K562 (cell line): ENCODE results near the gene MYO1D. TPM values are rescaled to one million over a fixed set of nuclear protein-coding genes. Genes with fewer than 3 reads are reported as not detected.

ENCODE experiments used
- ATAC-seq: fragments of 200-7000 bp; cut with Tn5 transposase; 3 replicates; pipeline ENCODE4 v1.9.1; 2020; ENCODE audit warnings: moderate library complexity
- BruUV-seq: library from RNA; stranded (reverse); fragments of 400-500 nt; replicated peaks from 2 replicates; lab custom pipeline; 2021; lab: Mats Ljungman, UMichigan
- CTCF ChIA-PET: fragments of 300-600 bp; formaldehyde crosslinking; extraction: SDS; loops from one replicate; lab custom pipeline; 2021; ENCODE audit warnings: low intra/inter-chr PET ratio; lab: Yijun Ruan, JAX
- POLR2A ChIA-PET: fragments of 300-600, 350-650 bp; sonication (Branson Sonifier 250); formaldehyde crosslinking; extraction: SDS; loops from one replicate; lab custom pipeline; 2021; ENCODE audit warnings: antibody characterized with exemption, inconsistent platforms; lab: Yijun Ruan, JAX
- DNase-seq, 4 experiments: peaks; one replicate each; pipeline versions ENCODE4 v3.0.0 to v3.0.0-alpha.2; 2011 to 2018; ENCODE audit warnings: low spot score in 3 of 4, mixed read lengths in 3 of 4; ENCODE audit errors: extremely low read depth in 1 of 4
- FAIRE-seq: peaks from 2 replicates; lab custom pipeline; 2011; peaks lifted over from hg19 to GRCh38; lab: Jason Lieb, UNC
- H2AFZ ChIP-seq: 2 replicates; pipeline ENCODE4 v1.6.0; 2011; ENCODE audit warnings: low read depth, low read length, control low read depth, inconsistent platforms
- H3K27ac ChIP-seq: fragments of 200-600 bp; 3 replicates; pipeline ENCODE4 v1.8.0; 2011; ENCODE audit warnings: low read depth, mild to moderate bottlenecking, control low read depth, inconsistent platforms, low read length, moderate library complexity, mixed read lengths; ENCODE audit errors: extremely low read depth
- H3K27me3 ChIP-seq, 2 experiments: fragments of 300-600 bp in 1 of 2; 2 replicates in 1 of 2; 3 replicates in 1 of 2; pipeline versions ENCODE4 v1.6.0 to v1.8.0; 2011; ENCODE audit warnings: inconsistent platforms in 2 of 2, low read length in 2 of 2, mild to moderate bottlenecking in 1 of 2, mixed read lengths in 1 of 2, moderate library complexity in 1 of 2; ENCODE audit not compliant: control insufficient read depth in 2 of 2, insufficient read depth in 2 of 2
- H3K36me3 ChIP-seq: fragments of 300-600 bp; 3 replicates; pipeline ENCODE4 v1.8.0; 2011; ENCODE audit warnings: mild to moderate bottlenecking, low read length, inconsistent platforms; ENCODE audit not compliant: control insufficient read depth, insufficient read depth
- H3K4me1 ChIP-seq, 2 experiments: fragments of 200-600 bp in 1 of 2; replicated peaks in 1 of 2; 2 replicates in 1 of 2; 3 replicates in 1 of 2; pipeline versions ENCODE4 v1.5.1 to v1.8.0; 2011; ENCODE audit warnings: inconsistent platforms in 2 of 2, low read length in 2 of 2, mild to moderate bottlenecking in 1 of 2, mixed read lengths in 1 of 2, moderate library complexity in 1 of 2; ENCODE audit not compliant: control insufficient read depth in 2 of 2, insufficient read depth in 2 of 2
- H3K4me2 ChIP-seq: 2 replicates; pipeline ENCODE4 v1.6.1; 2011; ENCODE audit warnings: low read length, control low read depth, inconsistent platforms, mixed read lengths; ENCODE audit not compliant: insufficient read depth
- H3K4me3 ChIP-seq: fragments of 200-600 bp; sonication (generic), shearing (Covaris generic); 2 replicates; pipeline ENCODE4 v1.5.1; 2016; ENCODE audit warnings: control low read depth, inconsistent platforms
- H3K79me2 ChIP-seq: fragments of 200-600 bp; 3 replicates; pipeline ENCODE4 v1.8.0; 2011; ENCODE audit warnings: low read length, inconsistent platforms; ENCODE audit not compliant: control insufficient read depth, insufficient read depth
- H3K9ac ChIP-seq, 2 experiments: 2 replicates each; pipeline versions ENCODE4 v1.6.0 to v1.6.1; 2011; ENCODE audit warnings: low read depth in 2 of 2, low read length in 2 of 2, control low read depth in 1 of 2, inconsistent platforms in 1 of 2, mild to moderate bottlenecking in 1 of 2, mixed read lengths in 1 of 2; ENCODE audit not compliant: insufficient read depth in 1 of 2
- H3K9me1 ChIP-seq: one replicate; pipeline ENCODE4 v1.6.0; 2011; ENCODE audit warnings: inconsistent platforms, mild to moderate bottlenecking, low read length, moderate library complexity; ENCODE audit not compliant: control insufficient read depth, insufficient read depth
- H3K9me3 ChIP-seq: replicated peaks from 2 replicates; pipeline ENCODE4 v1.5.1; 2011; ENCODE audit warnings: low read depth, low read length, inconsistent platforms; ENCODE audit not compliant: control insufficient read depth, insufficient read depth
- H4K20me1 ChIP-seq: replicated peaks from 2 replicates; pipeline ENCODE4 v1.6.1; 2011; ENCODE audit warnings: low read length, inconsistent platforms, mixed read lengths; ENCODE audit not compliant: control insufficient read depth, insufficient read depth
- CHD1 ChIP-seq: fragments of 200-600 bp; sonication (generic); IDR thresholded peaks from one replicate; pipeline ENCODE4 v1.6.1; 2012; ENCODE audit warnings: mild to moderate bottlenecking, moderate library complexity, low read length, inconsistent platforms
- MECOM ChIP-seq: fragments of 250-450 bp; sonication (Bioruptor Pico); IDR thresholded peaks from 2 replicates; pipeline ENCODE4 v1.8.0; 2022; ENCODE audit warnings: inconsistent platforms
- MTA2 ChIP-seq: fragments of 450-650 bp; IDR thresholded peaks from 2 replicates; pipeline ENCODE4 v1.6.1; 2016; ENCODE audit warnings: low read depth
- NR2C2 ChIP-seq, 2 experiments: fragments of 200-800 bp in 1 of 2; sonication (Bioruptor generic) in 1 of 2; sonication (generic) in 1 of 2; formaldehyde crosslinking in 1 of 2; IDR thresholded peaks; 2 replicates each; pipeline versions ENCODE4 v1.6.1 to v1.8.0; 2016 to 2022; ENCODE audit warnings: mild to moderate bottlenecking in 1 of 2, missing compliant biosample characterization in 1 of 2, missing genetic modification characterization in 1 of 2, missing genetic modification reagents in 1 of 2
- WGBS: fragments of 100-300 bp; shearing (Covaris generic); methylation state at CpG from one replicate; pipeline ENCODE4 v1.1.6; 2016; ENCODE audit warnings: low coverage, mixed read lengths; ENCODE audit not compliant: insufficient coverage; ENCODE audit errors: missing lambda C conversion rate; 5-methylcytosine and 5-hydroxymethylcytosine counted together
- in situ Hi-C: fragments of 300-500 bp; cut with MboI; formaldehyde crosslinking; loops from 4 replicates; pipeline ENCODE4 v1.15.0; 2018; ENCODE audit warnings: inconsistent platforms, mixed read lengths
- intact Hi-C: fragments of 100-400 bp; cut with micrococcal nuclease; formaldehyde crosslinking; loops from 2 replicates; pipeline ENCODE4 v1.14.2; 2022
- polyA plus RNA-seq, 8 experiments: library from polyadenylated mRNA; depleted of rRNA in 4 of 8; stranded (reverse) in 5 of 8; unstranded in 3 of 8; fragments of >200 nt; fragmentation: Nextera tagmentation in 2 of 8; fragmentation: Illumina TruSeq in 1 of 8; extraction: Ambion mirVana in 2 of 8; extraction: Trizol in 1 of 8; gene quantifications; 2 replicates each; pipeline versions ENCODE4 v1.2.1 to v1.2.3, GENCODE V29; 2011 to 2014; ENCODE audit warnings: inconsistent platforms in 1 of 8, missing spikeins in 1 of 8
- total RNA-seq, 7 experiments: library from RNA; depleted of rRNA in 6 of 7; stranded (reverse); fragments of >200 nt in 6 of 7; fragmentation: Illumina TruSeq in 2 of 7; extraction: Trizol in 2 of 7; gene quantifications; 2 replicates each; pipeline versions ENCODE4 v1.2.1 to v1.2.3, GENCODE V29; 2011 to 2021; ENCODE audit warnings: low replicate concordance in 1 of 7
- TF ChIP-seq, protein P1 (sequence below): sonication (generic); formaldehyde crosslinking; IDR thresholded peaks from 2 replicates; pipeline ENCODE4 v1.8.0; 2022; ENCODE audit warnings: missing genetic modification reagents, mild to moderate bottlenecking, borderline replicate concordance
- TF ChIP-seq, protein P2 (sequence below), 2 experiments: fragments of 450-650 bp in 1 of 2; sonication (generic) in 1 of 2; formaldehyde crosslinking in 1 of 2; IDR thresholded peaks; 2 replicates each; pipeline versions ENCODE4 v1.7.1 to v1.9.0; 2016 to 2022; ENCODE audit warnings: inconsistent platforms in 1 of 2, mild to moderate bottlenecking in 1 of 2, missing genetic modification reagents in 1 of 2

The MYO1D gene
- total and polyA plus RNA-seq, 9 of the 15 experiments (the other 6 are each of a cell fraction or from before 2014, with no cell fraction given) = 2.1 to 71.2 (median 45.4) TPM

DNA sequence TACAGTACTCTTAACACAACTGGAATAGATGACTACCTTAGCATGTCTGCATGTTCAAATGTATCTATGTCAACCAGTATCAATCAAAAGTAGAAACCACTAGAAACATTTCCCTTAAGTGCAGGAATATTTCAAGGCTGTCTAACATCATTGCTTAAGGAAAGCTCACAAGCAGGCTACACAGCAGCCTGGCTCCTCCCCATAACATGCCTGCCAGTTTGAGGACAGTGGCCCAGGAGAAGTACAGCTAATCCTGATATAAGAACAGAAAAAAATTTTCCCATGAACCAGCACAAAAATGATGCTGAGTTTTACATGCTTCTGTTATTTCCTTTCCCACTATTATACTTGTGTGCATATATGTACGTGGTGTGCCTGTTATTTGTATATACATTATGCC, 175.1 kb downstream of the MYO1D start (continued):
- TF ChIP-seq, protein P1, sequence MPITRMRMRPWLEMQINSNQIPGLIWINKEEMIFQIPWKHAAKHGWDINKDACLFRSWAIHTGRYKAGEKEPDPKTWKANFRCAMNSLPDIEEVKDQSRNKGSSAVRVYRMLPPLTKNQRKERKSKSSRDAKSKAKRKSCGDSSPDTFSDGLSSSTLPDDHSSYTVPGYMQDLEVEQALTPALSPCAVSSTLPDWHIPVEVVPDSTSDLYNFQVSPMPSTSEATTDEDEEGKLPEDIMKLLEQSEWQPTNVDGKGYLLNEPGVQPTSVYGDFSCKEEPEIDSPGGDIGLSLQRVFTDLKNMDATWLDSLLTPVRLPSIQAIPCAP = no peak
- TF ChIP-seq MTA2 = no peak
- TF ChIP-seq, all 486 proteins: peak for 0

DNA sequence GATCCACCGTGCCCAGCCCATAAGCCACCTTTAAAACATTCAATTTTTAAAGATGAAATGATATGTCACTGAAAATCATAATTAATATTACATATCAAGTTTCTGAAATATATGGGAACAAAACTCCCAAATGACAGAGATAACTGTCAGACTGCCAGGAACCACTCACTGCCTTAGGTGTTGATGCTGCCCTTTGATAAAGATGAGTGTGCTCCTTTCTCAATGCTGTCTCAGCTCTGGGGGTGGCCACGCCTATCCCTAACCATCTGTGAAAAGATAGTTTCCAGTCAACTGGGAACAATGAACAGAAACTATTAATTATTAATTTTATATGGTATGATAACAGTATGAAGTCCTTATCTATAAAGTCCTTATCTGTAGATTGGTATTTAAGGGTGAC, 177.7 kb downstream of the MYO1D start:
- 83% methylated on average over 2 of the region's 2 CpGs for WGBS
- Histone ChIP-seq H3K27me3 (no peaks in the 10 kb centered on the region), H3K4me2 (no peak overlapping the region), H3K36me3 (no peaks in the 10 kb centered on the region), H3K79me2 (no peaks in the 10 kb centered on the region), H3K9ac (no peak overlapping the region), H3K4me1 (no peaks in the 10 kb centered on the region), H3K9me1 (no peaks in the 10 kb centered on the region), H4K20me1 (no peaks in the 10 kb centered on the region), H3K9me3 (no peaks in the 10 kb centered on the region), H3K4me3 (no peak overlapping the region), H2AFZ (no peak overlapping the region), H3K27ac (no peak overlapping the region)
- ChIA-PET POLR2A (no interaction called here), CTCF (no interaction called here)
- FAIRE-seq = no peak
- in situ Hi-C loops = no loop called here
- intact Hi-C loops = no loop called here
- TF ChIP-seq, protein P2, sequence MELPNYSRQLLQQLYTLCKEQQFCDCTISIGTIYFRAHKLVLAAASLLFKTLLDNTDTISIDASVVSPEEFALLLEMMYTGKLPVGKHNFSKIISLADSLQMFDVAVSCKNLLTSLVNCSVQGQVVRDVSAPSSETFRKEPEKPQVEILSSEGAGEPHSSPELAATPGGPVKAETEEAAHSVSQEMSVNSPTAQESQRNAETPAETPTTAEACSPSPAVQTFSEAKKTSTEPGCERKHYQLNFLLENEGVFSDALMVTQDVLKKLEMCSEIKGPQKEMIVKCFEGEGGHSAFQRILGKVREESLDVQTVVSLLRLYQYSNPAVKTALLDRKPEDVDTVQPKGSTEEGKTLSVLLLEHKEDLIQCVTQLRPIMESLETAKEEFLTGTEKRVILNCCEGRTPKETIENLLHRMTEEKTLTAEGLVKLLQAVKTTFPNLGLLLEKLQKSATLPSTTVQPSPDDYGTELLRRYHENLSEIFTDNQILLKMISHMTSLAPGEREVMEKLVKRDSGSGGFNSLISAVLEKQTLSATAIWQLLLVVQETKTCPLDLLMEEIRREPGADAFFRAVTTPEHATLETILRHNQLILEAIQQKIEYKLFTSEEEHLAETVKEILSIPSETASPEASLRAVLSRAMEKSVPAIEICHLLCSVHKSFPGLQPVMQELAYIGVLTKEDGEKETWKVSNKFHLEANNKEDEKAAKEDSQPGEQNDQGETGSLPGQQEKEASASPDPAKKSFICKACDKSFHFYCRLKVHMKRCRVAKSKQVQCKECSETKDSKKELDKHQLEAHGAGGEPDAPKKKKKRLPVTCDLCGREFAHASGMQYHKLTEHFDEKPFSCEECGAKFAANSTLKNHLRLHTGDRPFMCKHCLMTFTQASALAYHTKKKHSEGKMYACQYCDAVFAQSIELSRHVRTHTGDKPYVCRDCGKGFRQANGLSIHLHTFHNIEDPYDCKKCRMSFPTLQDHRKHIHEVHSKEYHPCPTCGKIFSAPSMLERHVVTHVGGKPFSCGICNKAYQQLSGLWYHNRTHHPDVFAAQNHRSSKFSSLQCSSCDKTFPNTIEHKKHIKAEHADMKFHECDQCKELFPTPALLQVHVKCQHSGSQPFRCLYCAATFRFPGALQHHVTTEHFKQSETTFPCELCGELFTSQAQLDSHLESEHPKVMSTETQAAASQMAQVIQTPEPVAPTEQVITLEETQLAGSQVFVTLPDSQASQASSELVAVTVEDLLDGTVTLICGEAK (IDR thresholded peaks at IDR 0.05) = no peak
- TF ChIP-seq, protein P2 (CRISPR knock-in tag; IDR thresholded peaks at IDR 0.05) = no peak
- TF ChIP-seq NR2C2 (CRISPR knock-in tag; IDR thresholded peaks at IDR 0.05) (no peak), NR2C2 (tag; IDR thresholded peaks at IDR 0.05) (no peak), MECOM (CRISPR knock-in tag) (peak; percentile 67; the same call in 1 of the 2 replicates), CHD1 (no peak)
- no peak for ATAC-seq
- peak in 1 of 4 experiments; percentile 13 for DNase-seq
- no TSS peak for BruUV-seq
